Measurements from ENCODE around the gene CPT2.

- TF ChIP-seq CTCF (IDR thresholded peaks at IDR 0.05 in 8 of 11, conservative IDR thresholded peaks at IDR 0.05 in 3 of 11), result peak in 7 of 11 experiments; percentile 27 to 51 (median 43)
- TF ChIP-seq POLR2AphosphoS5 (IDR thresholded peaks at IDR 0.05), result peak; percentile 96 to 98 (median 97)
- peak in 2 of 3 donors; percentile 52 to 69 for TF ChIP-seq POLR2A (IDR thresholded peaks at IDR 0.05)
Observed at GRCh38 chr1:53196485-53197290, at the start of gene CPT2.

All from spleen (tissue), 7 donors.